ENCODE measurements around the gene PRSS50. TPM values are rescaled to one million over a fixed set of nuclear protein-coding genes. Genes with fewer than 3 reads are reported as not detected.

PRSS50 gene
- total RNA-seq, 1 donor from 2014 or later = 0.22 TPM

GRCh38 chr3:46713050-46713897, 4.4 kb downstream of the PRSS50 start:
- intact Hi-C loops (cut with micrococcal nuclease) = no loop called here
- H3K9me3 ChIP-seq (replicated peaks) = no peaks in the 10 kb centered on the region
- no peak for DNase-seq
- H3K4me1 ChIP-seq = peaks cover 6% of the 10 kb centered on the region
- no peak overlapping the region for H3K27ac ChIP-seq (replicated peaks)
- TF ChIP-seq CTCF (IDR thresholded peaks at IDR 0.05; ENCODE audit: borderline replicate concordance) = no peak
- H3K27me3 ChIP-seq (ENCODE audit: low read depth) = peaks cover 28% of the 10 kb centered on the region
- no peak overlapping the region for H3K4me3 ChIP-seq
- no peaks in the 10 kb centered on the region for H3K36me3 ChIP-seq

GRCh38 chr3:46712191-46713049, 5.2 kb downstream of the PRSS50 start:
- H3K4me1 ChIP-seq = peaks cover 6% of the 10 kb centered on the region
- no peaks in the 10 kb centered on the region for H3K9me3 ChIP-seq (replicated peaks)
- intact Hi-C loops (cut with micrococcal nuclease) = no loop called here
- peaks cover 20% of the 10 kb centered on the region for H3K27me3 ChIP-seq (ENCODE audit: low read depth)
- H3K4me3 ChIP-seq = no peak overlapping the region
- no peaks in the 10 kb centered on the region for H3K36me3 ChIP-seq
- H3K27ac ChIP-seq (replicated peaks) = no peak overlapping the region
- no peak for DNase-seq
- no peak for TF ChIP-seq CTCF (IDR thresholded peaks at IDR 0.05; ENCODE audit: borderline replicate concordance)

- Histone ChIP-seq H3K4me1 (peaks cover 6% of the 10 kb centered on the region), H3K36me3 (no peaks in the 10 kb centered on the region), H3K27ac (replicated peaks) (no peak overlapping the region), H3K4me3 (no peak overlapping the region), H3K27me3 (ENCODE audit: low read depth) (peaks cover 13% of the 10 kb centered on the region), H3K9me3 (replicated peaks) (no peaks in the 10 kb centered on the region)
- DNase-seq = no peak
- intact Hi-C loops (cut with micrococcal nuclease) = no loop called here
- TF ChIP-seq CTCF (IDR thresholded peaks at IDR 0.05; ENCODE audit: borderline replicate concordance) = no peak
Measured at GRCh38 chr3:46711760-46712159, 5.9 kb downstream of the PRSS50 start.

- intact Hi-C loops (cut with micrococcal nuclease) = no loop called here
Measured at GRCh38 chr3:46711305-46711704, 6.4 kb downstream of the PRSS50 start.

More at GRCh38 chr3:46711305-46711704, 6.4 kb downstream of the PRSS50 start:
- no peak for DNase-seq
- H3K4me1 ChIP-seq = peaks cover 6% of the 10 kb centered on the region
- H3K9me3 ChIP-seq (replicated peaks) = no peaks in the 10 kb centered on the region
- TF ChIP-seq CTCF (IDR thresholded peaks at IDR 0.05; ENCODE audit: borderline replicate concordance) = no peak
- no peak overlapping the region for H3K4me3 ChIP-seq
- peaks cover 11% of the 10 kb centered on the region for H3K27me3 ChIP-seq (ENCODE audit: low read depth)
- H3K36me3 ChIP-seq = no peaks in the 10 kb centered on the region
- no peak overlapping the region for H3K27ac ChIP-seq (replicated peaks)

All from left ventricle myocardium inferior (tissue), 1 donor.